HepG2 (cell line): Measurements from ENCODE around the gene DAAM1. TPM values are rescaled to one million over a fixed set of nuclear protein-coding genes. Genes with fewer than 3 reads are reported as not detected.

Experiments used
- ATAC-seq: fragments of 200-7000 bp; cut with Tn5 transposase; 3 replicates; pipeline ENCODE4 v1.9.1; 2020; ENCODE audit warnings: mild to moderate bottlenecking, moderate library complexity
- BruUV-seq: library from RNA; stranded (reverse); fragments of 400-500 nt; replicated peaks from 2 replicates; lab custom pipeline; 2021; lab: Mats Ljungman, UMichigan
- CTCF ChIA-PET: fragments of 300-600 bp; formaldehyde crosslinking; extraction: SDS; loops from one replicate; lab custom pipeline; 2021; ENCODE audit warnings: low total read pairs, inconsistent platforms, low intra/inter-chr PET ratio; lab: Yijun Ruan, JAX
- POLR2A ChIA-PET: fragments of 350-600 bp; sonication (Branson Sonifier 250); formaldehyde crosslinking; loops from one replicate; lab custom pipeline; 2020; ENCODE audit warnings: antibody characterized with exemption, inconsistent platforms; lab: Yijun Ruan, JAX
- DNase-seq: peaks from one replicate; pipeline ENCODE4 v3.0.0-alpha.2; 2015; ENCODE audit warnings: low spot score
- FAIRE-seq: peaks from 3 replicates; lab custom pipeline; 2011; peaks lifted over from hg19 to GRCh38; lab: Jason Lieb, UNC
- H2AFZ ChIP-seq: one replicate; pipeline ENCODE4 v1.6.1; 2011; ENCODE audit warnings: low read length, inconsistent platforms
- H3K27ac ChIP-seq: fragments of 300-600 bp; 3 replicates; pipeline ENCODE4 v1.8.0; 2011; ENCODE audit warnings: mixed run types, mild to moderate bottlenecking, mixed read lengths, low read length, inconsistent platforms; ENCODE audit not compliant: insufficient read depth; ENCODE audit errors: extremely low read length
- H3K27me3 ChIP-seq, 2 experiments: fragments of 200-600 bp in 1 of 2; 2 replicates in 1 of 2; 3 replicates in 1 of 2; pipeline versions ENCODE4 v1.6.0 to v1.8.0; 2011; ENCODE audit warnings: low read length in 2 of 2, mild to moderate bottlenecking in 2 of 2, moderate library complexity in 2 of 2, inconsistent platforms in 1 of 2; ENCODE audit not compliant: insufficient read depth in 2 of 2, control insufficient read depth in 1 of 2
- H3K36me3 ChIP-seq, 2 experiments: fragments of 200-600 bp in 1 of 2; replicated peaks in 1 of 2; 2 replicates in 1 of 2; 3 replicates in 1 of 2; pipeline versions ENCODE4 v1.5.1 to v1.8.0; 2011; ENCODE audit warnings: low read length in 2 of 2, inconsistent platforms in 1 of 2; ENCODE audit not compliant: insufficient read depth in 2 of 2, control insufficient read depth in 1 of 2
- H3K4me1 ChIP-seq: 2 replicates; pipeline ENCODE4 v1.5.1; 2012; ENCODE audit warnings: low read length, inconsistent platforms; ENCODE audit not compliant: insufficient read depth
- H3K4me2 ChIP-seq: 2 replicates; pipeline ENCODE4 v1.6.0; 2011; ENCODE audit warnings: low read depth, low read length, inconsistent platforms
- H3K4me3 ChIP-seq, 3 experiments: fragments of 200-600 bp in 1 of 3; sonication (generic), shearing (Covaris generic) in 1 of 3; replicated peaks in 1 of 3; 2 replicates each; pipeline ENCODE4 v1.5.1; 2011 to 2016; ENCODE audit warnings: low read length in 3 of 3, inconsistent platforms in 2 of 3, low read depth in 2 of 3, mild to moderate bottlenecking in 2 of 3, control low read depth in 1 of 3, mixed read lengths in 1 of 3; ENCODE audit not compliant: insufficient read depth in 1 of 3
- H3K79me2 ChIP-seq: one replicate; pipeline ENCODE4 v1.6.1; 2011; ENCODE audit warnings: low read length, inconsistent platforms; ENCODE audit not compliant: insufficient read depth
- H3K9ac ChIP-seq: 2 replicates; pipeline ENCODE4 v1.6.0; 2011; ENCODE audit warnings: mild to moderate bottlenecking, low read depth, low read length, inconsistent platforms; ENCODE audit not compliant: insufficient read depth
- H3K9me3 ChIP-seq: 2 replicates; pipeline ENCODE4 v1.5.1; 2012; ENCODE audit warnings: mild to moderate bottlenecking, low read length
- H4K20me1 ChIP-seq: 2 replicates; pipeline ENCODE4 v1.6.0; 2011; ENCODE audit warnings: inconsistent platforms, mild to moderate bottlenecking, low read length, moderate library complexity; ENCODE audit not compliant: insufficient read depth
- CAMTA2 ChIP-seq: sonication (generic); formaldehyde crosslinking; IDR thresholded peaks from 2 replicates; pipeline ENCODE4 v1.4.0; 2020; ENCODE audit warnings: mild to moderate bottlenecking, missing genetic modification reagents, borderline replicate concordance
- EED ChIP-seq: sonication (generic); formaldehyde crosslinking; IDR thresholded peaks from 2 replicates; pipeline ENCODE4 v1.5.0; 2020; ENCODE audit warnings: mild to moderate bottlenecking, missing genetic modification reagents
- FOXA1 ChIP-seq, 2 experiments: fragments of 450-650 bp in 1 of 2; sonication (generic) in 1 of 2; formaldehyde crosslinking in 1 of 2; IDR thresholded peaks; 2 replicates each; pipeline versions ENCODE4 v1.4.0 to v1.6.1; 2016 to 2020; ENCODE audit warnings: missing genetic modification reagents in 1 of 2
- GATA4 ChIP-seq: sonication (generic); IDR thresholded peaks from 2 replicates; pipeline ENCODE4 v1.6.1; 2016; ENCODE audit warnings: antibody characterized with exemption, low read depth, borderline replicate concordance
- IRF2 ChIP-seq: IDR thresholded peaks from 2 replicates; pipeline ENCODE4 v1.6.1; 2018; ENCODE audit warnings: missing genetic modification reagents, missing compliant biosample characterization
- MAZ ChIP-seq, 2 experiments: sonication (generic) in 1 of 2; formaldehyde crosslinking in 1 of 2; IDR thresholded peaks; 2 replicates each; pipeline versions ENCODE4 v1.5.0 to v1.6.1; 2012 to 2020; ENCODE audit warnings: low read depth in 2 of 2, mild to moderate bottlenecking in 2 of 2, borderline replicate concordance in 1 of 2, improper control_type of control experiment in 1 of 2, low read length in 1 of 2, missing genetic modification reagents in 1 of 2, moderate library complexity in 1 of 2
- PTBP1 ChIP-seq: fragments of 200-400 bp; formaldehyde crosslinking; IDR thresholded peaks from 2 replicates; pipeline ENCODE4 v1.6.1; 2018; ENCODE audit warnings: low read length, low read depth; ENCODE audit not compliant: poor library complexity, severe bottlenecking
- RFXAP ChIP-seq: sonication (generic); formaldehyde crosslinking; IDR thresholded peaks from 2 replicates; pipeline ENCODE4 v1.4.0; 2020; ENCODE audit warnings: missing genetic modification reagents, borderline replicate concordance
- ZNF225 ChIP-seq: sonication (generic); formaldehyde crosslinking; IDR thresholded peaks from 2 replicates; pipeline ENCODE4 v1.4.0; 2020; ENCODE audit warnings: mild to moderate bottlenecking, missing genetic modification reagents
- ZNF335 ChIP-seq: sonication (generic); formaldehyde crosslinking; IDR thresholded peaks from 2 replicates; pipeline ENCODE4 v1.4.0; 2020; ENCODE audit warnings: missing genetic modification reagents
- ZNF432 ChIP-seq: sonication (generic); formaldehyde crosslinking; IDR thresholded peaks from 2 replicates; pipeline ENCODE4 v1.5.0; 2020; ENCODE audit warnings: missing genetic modification reagents, mild to moderate bottlenecking, borderline replicate concordance
- ZSCAN31 ChIP-seq: sonication (generic); formaldehyde crosslinking; IDR thresholded peaks from 2 replicates; pipeline ENCODE4 v1.5.0; 2020; ENCODE audit warnings: low read depth, mild to moderate bottlenecking, missing genetic modification reagents
- WGBS: methylation state at CpG from one replicate; pipeline ENCODE4 v1.1.6; 2017; ENCODE audit warnings: low lambda C conversion rate; 5-methylcytosine and 5-hydroxymethylcytosine counted together
- in situ Hi-C: cut with HindIII; loops from 2 replicates; pipeline ENCODE4 v1.10.0; 2017; ENCODE audit warnings: low pct_unique_long_range_greater_than_20kb; ENCODE audit not compliant: extremely low pct_ligation_motif_present
- intact Hi-C: fragments of 100-400 bp; cut with micrococcal nuclease; formaldehyde crosslinking; loops from one replicate; pipeline ENCODE4 v1.10.0; 2022; ENCODE audit not compliant: unreplicated experiment
- polyA plus RNA-seq, 8 experiments: library from polyadenylated mRNA; depleted of rRNA in 3 of 8; stranded (reverse) in 7 of 8; unstranded in 1 of 8; fragments of >200 nt; fragmentation: Illumina TruSeq in 4 of 8; extraction: Trizol in 4 of 8; gene quantifications; 2 replicates each; pipeline versions ENCODE4 v1.2.1 to v1.2.3, GENCODE V29; 2011 to 2016; ENCODE audit warnings: low read depth in 4 of 8, missing spikeins in 1 of 8, mixed read lengths in 1 of 8; ENCODE audit not compliant: insufficient read depth in 1 of 8
- total RNA-seq, 5 experiments: library from RNA; depleted of rRNA; stranded (reverse); fragments of >200 nt; fragmentation: Illumina TruSeq; extraction: Trizol; gene quantifications; 2 replicates each; pipeline ENCODE4 v1.2.3, GENCODE V29; 2016; ENCODE audit warnings: low read depth in 1 of 5
- TF ChIP-seq, protein P1 (sequence below): sonication (generic); formaldehyde crosslinking; IDR thresholded peaks from 2 replicates; pipeline ENCODE4 v1.5.1; 2020; ENCODE audit warnings: mild to moderate bottlenecking, missing genetic modification reagents
- TF ChIP-seq, protein P2 (sequence below): sonication (generic); formaldehyde crosslinking; IDR thresholded peaks from 2 replicates; pipeline ENCODE4 v1.4.0; 2020; ENCODE audit warnings: mild to moderate bottlenecking, missing genetic modification reagents
- TF ChIP-seq, protein P3 (sequence below), 2 experiments: fragments of 450-650 bp in 1 of 2; sonication (generic) in 1 of 2; formaldehyde crosslinking; IDR thresholded peaks; 2 replicates each; pipeline versions ENCODE4 v1.5.0 to v1.8.0; 2020 to 2022; ENCODE audit warnings: mild to moderate bottlenecking in 1 of 2, missing genetic modification reagents in 1 of 2
- TF ChIP-seq, protein P4 (sequence below): sonication (generic); formaldehyde crosslinking; IDR thresholded peaks from 2 replicates; pipeline ENCODE4 v1.5.1; 2020; ENCODE audit warnings: mild to moderate bottlenecking, missing genetic modification reagents, borderline replicate concordance
- TF ChIP-seq, protein P5 (sequence below): sonication (generic); formaldehyde crosslinking; conservative IDR thresholded peaks from 2 replicates; pipeline ENCODE4 v1.4.0; 2020; ENCODE audit warnings: missing genetic modification reagents

DAAM1 gene
- total and polyA plus RNA-seq, 2 of the 13 experiments (the other 11 are each of a cell fraction or from before 2014, with no cell fraction given), result 10.9 to 24.5 TPM

DNA sequence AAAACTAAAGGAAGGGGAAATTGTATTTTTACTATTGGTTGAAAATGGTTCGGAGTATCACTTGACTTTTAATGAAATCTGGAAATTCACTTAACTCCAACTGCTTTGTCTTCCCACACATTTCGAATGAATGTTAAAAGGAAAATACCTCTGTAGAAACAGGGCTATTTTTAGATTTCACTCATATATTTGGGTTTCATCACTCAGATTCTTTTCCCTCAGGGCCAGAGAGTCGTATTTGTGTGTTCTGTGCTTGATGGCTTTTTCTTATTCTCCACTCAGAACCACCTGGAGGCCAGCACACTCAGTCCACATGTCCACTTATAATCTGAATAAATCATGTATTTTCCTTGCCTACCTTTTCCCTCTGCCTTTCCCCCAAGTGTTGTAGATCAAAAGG is 40.0 kb downstream of the DAAM1 start:
- Histone ChIP-seq H3K4me3 (no peak overlapping the region), H3K27me3 (no peaks in the 10 kb centered on the region), H3K4me1 (peaks cover 15% of the 10 kb centered on the region), H3K9ac (no peak overlapping the region), H2AFZ (no peak overlapping the region), H3K79me2 (peaks cover 45% of the 10 kb centered on the region), H4K20me1 (no peaks in the 10 kb centered on the region), H3K9me3 (no peaks in the 10 kb centered on the region), H3K4me2 (no peak overlapping the region), H3K36me3 (no peaks in the 10 kb centered on the region), H3K27ac (no peak overlapping the region)
- ChIA-PET CTCF (no interaction called here), POLR2A (no interaction called here)
- in situ Hi-C loops (no loop called here), intact Hi-C loops (no loop called here)
- ATAC-seq (no peak), DNase-seq (no peak), FAIRE-seq (no peak)
- BruUV-seq, result no TSS peak
- 90% methylated on average over 3 of the region's 3 CpGs for WGBS
- TF ChIP-seq PTBP1 (no peak), EED (CRISPR knock-in tag) (no peak), ZNF335 (no peak), FOXA1 (IDR thresholded peaks at IDR 0.05) (no peak), FOXA1 (CRISPR knock-in tag; IDR thresholded peaks at IDR 0.05) (no peak), RFXAP (CRISPR knock-in tag) (no peak), ZNF225 (CRISPR knock-in tag) (no peak), CAMTA2 (CRISPR knock-in tag) (no peak), IRF2 (no peak), ZNF432 (CRISPR knock-in tag) (no peak), MAZ (IDR thresholded peaks at IDR 0.05; ENCODE audit: borderline replicate concordance, low read depth, low read length) (no peak), MAZ (CRISPR knock-in tag; IDR thresholded peaks at IDR 0.05; ENCODE audit: low read depth) (no peak), ZSCAN31 (no peak), GATA4 (no peak)
- TF ChIP-seq, protein P1, sequence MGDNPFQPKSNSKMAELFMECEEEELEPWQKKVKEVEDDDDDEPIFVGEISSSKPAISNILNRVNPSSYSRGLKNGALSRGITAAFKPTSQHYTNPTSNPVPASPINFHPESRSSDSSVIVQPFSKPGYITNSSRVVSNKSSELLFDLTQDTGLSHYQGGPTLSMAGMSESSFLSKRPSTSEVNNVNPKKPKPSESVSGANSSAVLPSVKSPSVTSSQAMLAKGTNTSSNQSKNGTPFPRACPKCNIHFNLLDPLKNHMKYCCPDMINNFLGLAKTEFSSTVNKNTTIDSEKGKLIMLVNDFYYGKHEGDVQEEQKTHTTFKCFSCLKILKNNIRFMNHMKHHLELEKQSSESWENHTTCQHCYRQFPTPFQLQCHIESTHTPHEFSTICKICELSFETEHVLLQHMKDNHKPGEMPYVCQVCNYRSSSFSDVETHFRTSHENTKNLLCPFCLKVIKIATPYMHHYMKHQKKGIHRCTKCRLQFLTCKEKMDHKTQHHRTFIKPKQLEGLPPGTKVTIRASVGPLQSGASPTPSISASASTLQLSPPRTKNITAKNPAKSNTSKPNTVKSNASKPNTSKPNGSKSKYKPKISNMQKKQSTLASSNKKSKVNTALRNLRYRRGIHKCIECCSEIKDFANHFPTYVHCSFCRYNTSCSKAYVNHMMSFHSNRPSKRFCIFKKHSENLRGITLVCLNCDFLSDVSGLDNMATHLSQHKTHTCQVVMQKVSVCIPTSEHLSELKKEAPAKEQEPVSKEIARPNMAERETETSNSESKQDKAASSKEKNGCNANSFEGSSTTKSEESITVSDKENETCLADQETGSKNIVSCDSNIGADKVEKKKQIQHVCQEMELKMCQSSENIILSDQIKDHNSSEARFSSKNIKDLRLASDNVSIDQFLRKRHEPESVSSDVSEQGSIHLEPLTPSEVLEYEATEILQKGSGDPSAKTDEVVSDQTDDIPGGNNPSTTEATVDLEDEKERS (CRISPR knock-in tag), result no peak
- TF ChIP-seq, protein P2, sequence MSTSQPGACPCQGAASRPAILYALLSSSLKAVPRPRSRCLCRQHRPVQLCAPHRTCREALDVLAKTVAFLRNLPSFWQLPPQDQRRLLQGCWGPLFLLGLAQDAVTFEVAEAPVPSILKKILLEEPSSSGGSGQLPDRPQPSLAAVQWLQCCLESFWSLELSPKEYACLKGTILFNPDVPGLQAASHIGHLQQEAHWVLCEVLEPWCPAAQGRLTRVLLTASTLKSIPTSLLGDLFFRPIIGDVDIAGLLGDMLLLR, result no peak
- TF ChIP-seq, protein P3, sequence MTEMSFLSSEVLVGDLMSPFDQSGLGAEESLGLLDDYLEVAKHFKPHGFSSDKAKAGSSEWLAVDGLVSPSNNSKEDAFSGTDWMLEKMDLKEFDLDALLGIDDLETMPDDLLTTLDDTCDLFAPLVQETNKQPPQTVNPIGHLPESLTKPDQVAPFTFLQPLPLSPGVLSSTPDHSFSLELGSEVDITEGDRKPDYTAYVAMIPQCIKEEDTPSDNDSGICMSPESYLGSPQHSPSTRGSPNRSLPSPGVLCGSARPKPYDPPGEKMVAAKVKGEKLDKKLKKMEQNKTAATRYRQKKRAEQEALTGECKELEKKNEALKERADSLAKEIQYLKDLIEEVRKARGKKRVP (CRISPR knock-in tag; IDR thresholded peaks at IDR 0.05), result no peak
- TF ChIP-seq, protein P4, sequence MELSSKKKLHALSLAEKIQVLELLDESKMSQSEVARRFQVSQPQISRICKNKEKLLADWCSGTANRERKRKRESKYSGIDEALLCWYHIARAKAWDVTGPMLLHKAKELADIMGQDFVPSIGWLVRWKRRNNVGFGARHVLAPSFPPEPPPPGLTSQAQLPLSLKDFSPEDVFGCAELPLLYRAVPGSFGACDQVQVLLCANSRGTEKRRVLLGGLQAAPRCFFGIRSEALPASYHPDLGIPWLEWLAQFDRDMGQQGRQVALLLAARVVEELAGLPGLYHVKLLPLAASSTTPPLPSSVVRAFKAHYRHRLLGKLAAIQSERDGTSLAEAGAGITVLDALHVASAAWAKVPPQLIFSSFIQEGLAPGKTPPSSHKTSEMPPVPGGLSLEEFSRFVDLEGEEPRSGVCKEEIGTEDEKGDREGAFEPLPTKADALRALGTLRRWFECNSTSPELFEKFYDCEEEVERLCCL (CRISPR knock-in tag), result no peak
- TF ChIP-seq, protein P5, sequence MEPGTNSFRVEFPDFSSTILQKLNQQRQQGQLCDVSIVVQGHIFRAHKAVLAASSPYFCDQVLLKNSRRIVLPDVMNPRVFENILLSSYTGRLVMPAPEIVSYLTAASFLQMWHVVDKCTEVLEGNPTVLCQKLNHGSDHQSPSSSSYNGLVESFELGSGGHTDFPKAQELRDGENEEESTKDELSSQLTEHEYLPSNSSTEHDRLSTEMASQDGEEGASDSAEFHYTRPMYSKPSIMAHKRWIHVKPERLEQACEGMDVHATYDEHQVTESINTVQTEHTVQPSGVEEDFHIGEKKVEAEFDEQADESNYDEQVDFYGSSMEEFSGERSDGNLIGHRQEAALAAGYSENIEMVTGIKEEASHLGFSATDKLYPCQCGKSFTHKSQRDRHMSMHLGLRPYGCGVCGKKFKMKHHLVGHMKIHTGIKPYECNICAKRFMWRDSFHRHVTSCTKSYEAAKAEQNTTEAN, result no peak
